HCT116 (cell line): Measurements from ENCODE around the gene RHOG. TPM values are rescaled to one million over a fixed set of nuclear protein-coding genes. Genes with fewer than 3 reads are reported as not detected.

ENCODE experiments used
- ATAC-seq: fragments of 200-7000 bp; cut with Tn5 transposase; 2 replicates; pipeline ENCODE4 v1.9.1; 2020; ENCODE audit warnings: mild to moderate bottlenecking, moderate library complexity
- BruUV-seq: library from RNA; stranded (reverse); fragments of 400-500 nt; replicated peaks from 2 replicates; lab custom pipeline; 2021; lab: Mats Ljungman, UMichigan
- CTCF ChIA-PET: fragments of 300-600 bp; sonication (Branson Sonifier 250); formaldehyde crosslinking; loops from one replicate; lab custom pipeline; 2021; ENCODE audit warnings: antibody characterized with exemption; lab: Charles Lee
- POLR2A ChIA-PET: fragments of 300-600, 350-600 bp; sonication (Branson Sonifier 250); formaldehyde crosslinking; loops from one replicate; lab custom pipeline; 2021; ENCODE audit warnings: antibody characterized with exemption; lab: Charles Lee
- RAD21 ChIA-PET, 2 experiments: fragments of 300-600 bp; sonication (Branson Sonifier 250); formaldehyde crosslinking; loops; one replicate each; lab custom pipeline; 2023; ENCODE audit warnings: low total read pairs in 2 of 2; ENCODE audit not compliant: uncharacterized antibody in 2 of 2, unreplicated experiment in 2 of 2, low non-redundant PET in 1 of 2; lab: Charles Lee
- DNase-seq: peaks from one replicate; pipeline ENCODE4 v3.0.0-alpha.2; 2010; ENCODE audit warnings: low read depth, low spot score
- H2AFZ ChIP-seq: fragments of 200-600 bp; shearing (Covaris generic), sonication (generic); 2 replicates; pipeline ENCODE4 v1.6.1; 2017; ENCODE audit warnings: low read depth, mixed run types, mixed read lengths, antibody characterized with exemption, low read length; ENCODE audit not compliant: poor library complexity, severe bottlenecking
- H3K27ac ChIP-seq: 2 replicates; pipeline ENCODE4 v1.5.1; 2012; ENCODE audit warnings: low read depth, low read length
- H3K27me3 ChIP-seq: fragments of 200-600 bp; sonication (generic); 2 replicates; pipeline ENCODE4 v1.6.1; 2016; ENCODE audit warnings: mixed run types, low read length, mixed read lengths; ENCODE audit not compliant: insufficient read depth
- H3K36me3 ChIP-seq, 2 experiments: fragments of 200-500 bp in 1 of 2; fragments of 200-600 bp in 1 of 2; sonication (Bioruptor generic) in 1 of 2; sonication (generic) in 1 of 2; 2 replicates each; pipeline versions ENCODE4 v1.5.1 to v1.6.1; 2014 to 2016; ENCODE audit warnings: low read length in 2 of 2, inconsistent platforms in 1 of 2, mixed read lengths in 1 of 2, mixed run types in 1 of 2; ENCODE audit not compliant: insufficient read depth in 2 of 2, control insufficient read depth in 1 of 2
- H3K4me1 ChIP-seq, 2 experiments: fragments of 200-600 bp in 1 of 2; sonication (generic) in 1 of 2; 2 replicates each; pipeline versions ENCODE4 v1.5.1 to v1.6.1; 2012 to 2017; ENCODE audit warnings: low read length in 2 of 2, inconsistent platforms in 1 of 2, mild to moderate bottlenecking in 1 of 2, mixed read lengths in 1 of 2, mixed run types in 1 of 2, moderate library complexity in 1 of 2; ENCODE audit not compliant: insufficient read depth in 2 of 2, control insufficient read depth in 1 of 2
- H3K4me2 ChIP-seq: fragments of 200-600 bp; sonication (generic); 2 replicates; pipeline ENCODE4 v1.6.1; 2017; ENCODE audit warnings: mixed run types, low read length, mixed read lengths
- H3K4me3 ChIP-seq, 2 experiments: fragments of 200-600 bp in 1 of 2; sonication (generic) in 1 of 2; replicated peaks in 1 of 2; 2 replicates each; pipeline ENCODE4 v1.5.1; 2011 to 2016; ENCODE audit warnings: low read length in 2 of 2, control low read depth in 1 of 2, low read depth in 1 of 2, mild to moderate bottlenecking in 1 of 2, mixed read lengths in 1 of 2, mixed run types in 1 of 2
- H3K79me2 ChIP-seq: fragments of 200-600 bp; sonication (generic); 2 replicates; pipeline ENCODE4 v1.6.1; 2017; ENCODE audit warnings: mild to moderate bottlenecking, mixed run types, low read length, moderate library complexity, mixed read lengths; ENCODE audit not compliant: insufficient read depth
- H3K9ac ChIP-seq: fragments of 200-600 bp; sonication (generic); 2 replicates; pipeline ENCODE4 v1.6.1; 2016; ENCODE audit warnings: low read length, mixed read lengths
- H3K9me2 ChIP-seq: fragments of 200-600 bp; sonication (generic), shearing (Covaris generic); 2 replicates; pipeline ENCODE4 v1.6.1; 2017; ENCODE audit warnings: mixed run types, mild to moderate bottlenecking, moderate library complexity; ENCODE audit not compliant: insufficient read depth
- H3K9me3 ChIP-seq, 2 experiments: fragments of 200-500 bp in 1 of 2; fragments of 200-600 bp in 1 of 2; sonication (Bioruptor generic) in 1 of 2; sonication (generic) in 1 of 2; 2 replicates each; pipeline ENCODE4 v1.6.1; 2014 to 2017; ENCODE audit warnings: low read length in 2 of 2, mixed read lengths in 2 of 2, inconsistent platforms in 1 of 2, low read depth in 1 of 2, mild to moderate bottlenecking in 1 of 2, mixed run types in 1 of 2, moderate library complexity in 1 of 2; ENCODE audit not compliant: control insufficient read depth in 1 of 2, insufficient read depth in 1 of 2
- H4K20me1 ChIP-seq: fragments of 200-600 bp; sonication (generic), shearing (Covaris generic); 2 replicates; pipeline ENCODE4 v1.6.1; 2017; ENCODE audit warnings: mixed run types, mild to moderate bottlenecking, moderate library complexity; ENCODE audit not compliant: insufficient read depth
- CEBPB ChIP-seq: IDR thresholded peaks from 2 replicates; pipeline ENCODE4 v1.6.1; 2012; ENCODE audit warnings: low read depth
- EGR1 ChIP-seq: IDR thresholded peaks from 2 replicates; pipeline ENCODE4 v1.6.1; 2012; ENCODE audit warnings: low read depth
- EZH2 ChIP-seq: fragments of 200-600 bp; sonication (generic); IDR thresholded peaks from 2 replicates; pipeline ENCODE4 v1.6.1; 2017; ENCODE audit warnings: antibody characterized with exemption, mixed run types
- FOSL1 ChIP-seq: IDR thresholded peaks from 2 replicates; pipeline ENCODE4 v1.6.1; 2012; ENCODE audit warnings: low read depth
- JUND ChIP-seq: IDR thresholded peaks from 2 replicates; pipeline ENCODE4 v1.6.1; 2012
- POLR2AphosphoS5 ChIP-seq: IDR thresholded peaks from 2 replicates; pipeline ENCODE4 v1.6.1; 2011; ENCODE audit warnings: mild to moderate bottlenecking, low read depth, low read length, moderate library complexity
- RAD21 ChIP-seq: IDR thresholded peaks from 2 replicates; pipeline ENCODE4 v1.6.1; 2012; ENCODE audit warnings: low read depth, mild to moderate bottlenecking
- REST ChIP-seq: IDR thresholded peaks from 2 replicates; pipeline ENCODE4 v1.6.1; 2012; ENCODE audit warnings: low read depth
- SIN3A ChIP-seq: IDR thresholded peaks from 2 replicates; pipeline ENCODE4 v1.6.1; 2012; ENCODE audit warnings: low read depth
- YY1 ChIP-seq: IDR thresholded peaks from 2 replicates; pipeline ENCODE4 v1.6.1; 2011; ENCODE audit warnings: low read length, low read depth, moderate library complexity, mild to moderate bottlenecking; ENCODE audit not compliant: insufficient replicate concordance; ENCODE audit errors: extremely low read depth
- ZBTB33 ChIP-seq: IDR thresholded peaks from 2 replicates; pipeline ENCODE4 v1.6.1; 2011; ENCODE audit warnings: mild to moderate bottlenecking, low read length, moderate library complexity; ENCODE audit not compliant: insufficient replicate concordance; ENCODE audit errors: extremely low read depth
- ZFX ChIP-seq: fragments of 450-650 bp; IDR thresholded peaks from 2 replicates; pipeline ENCODE4 v1.6.1; 2017
- ZNF274 ChIP-seq: fragments of 200-500 bp; sonication (Bioruptor generic); IDR thresholded peaks from 2 replicates; pipeline ENCODE4 v1.6.1; 2014; ENCODE audit warnings: mild to moderate bottlenecking, low read depth, low read length, inconsistent platforms
- intact Hi-C: fragments of 100-400 bp; cut with micrococcal nuclease; formaldehyde crosslinking; loops from 2 replicates; pipeline ENCODE4 v1.10.0; 2022
- total RNA-seq: library from RNA; stranded (reverse); gene quantifications from one replicate; pipeline ENCODE4 v1.2.1, GENCODE V29; 2021; ENCODE audit not compliant: unreplicated experiment
- TF ChIP-seq, protein P1 (sequence below): IDR thresholded peaks from 2 replicates; pipeline ENCODE4 v1.6.1; 2012

The RHOG gene
- total RNA-seq, 1 experiment from 2014 or later: 49.1 TPM

DNA sequence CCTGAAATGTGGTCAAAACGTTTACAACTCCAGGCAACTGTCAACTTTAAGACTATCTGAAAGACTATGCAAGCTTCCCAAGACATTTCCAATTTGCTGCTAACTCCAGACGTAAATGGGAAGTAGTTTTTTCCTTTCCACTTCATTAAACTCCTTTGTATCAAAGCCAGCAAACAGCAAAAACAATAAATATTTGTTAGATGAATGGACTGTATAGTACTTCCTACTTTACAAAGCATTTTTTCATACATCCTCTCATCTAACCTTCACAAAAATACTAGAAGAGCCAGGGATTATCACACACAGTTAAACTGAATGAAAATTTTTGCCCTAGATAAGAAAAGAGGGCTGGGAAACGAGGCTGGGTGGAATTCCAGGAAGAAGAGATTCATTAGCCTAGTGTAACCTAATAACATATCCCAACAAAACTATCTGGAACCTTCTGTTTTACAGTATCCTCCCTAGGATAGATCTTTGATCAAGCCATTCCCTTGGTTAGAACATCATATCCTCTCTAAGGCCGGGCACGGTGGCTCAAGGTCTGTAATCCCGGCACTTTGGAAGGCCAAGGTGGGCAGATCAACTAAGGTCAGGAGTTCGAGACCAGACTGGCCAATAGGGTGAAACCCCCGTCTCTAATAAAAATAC lies 53.9 kb downstream of the RHOG start:
- CTCF ChIA-PET: no interaction called here
- no peak overlapping the region for H3K4me2 ChIP-seq
- TF ChIP-seq EZH2 (no peak), JUND (no peak), YY1 (no peak), RAD21 (no peak), POLR2AphosphoS5 (no peak), ZFX (no peak), REST (no peak), EGR1 (no peak), ZBTB33 (no peak), FOSL1 (no peak), SIN3A (no peak), CEBPB (no peak), ZNF274 (no peak)
- TF ChIP-seq, protein P1, sequence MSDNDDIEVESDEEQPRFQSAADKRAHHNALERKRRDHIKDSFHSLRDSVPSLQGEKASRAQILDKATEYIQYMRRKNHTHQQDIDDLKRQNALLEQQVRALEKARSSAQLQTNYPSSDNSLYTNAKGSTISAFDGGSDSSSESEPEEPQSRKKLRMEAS: no peak
- no peaks in the 10 kb centered on the region for H3K4me1 ChIP-seq
- no peak overlapping the region for H2AFZ ChIP-seq
- no peak overlapping the region for H3K27ac ChIP-seq
- H3K9ac ChIP-seq: no peak overlapping the region
- no peak for ATAC-seq
- DNase-seq: no peak
- H3K36me3 ChIP-seq: peaks cover 8 to 14% of the 10 kb centered on the region in 2 experiments
- peaks cover 42% of the 10 kb centered on the region for H4K20me1 ChIP-seq
- intact Hi-C loops: no loop called here
- H3K9me2 ChIP-seq: no peaks in the 10 kb centered on the region
- POLR2A ChIA-PET: no interaction called here
- BruUV-seq: no TSS peak
- H3K27me3 ChIP-seq: no peaks in the 10 kb centered on the region
- H3K79me2 ChIP-seq: peaks cover 100% of the 10 kb centered on the region
- H3K4me3 ChIP-seq: no peak overlapping the region
- H3K9me3 ChIP-seq: no peaks in the 10 kb centered on the region
- RAD21 ChIA-PET: no interaction called here
